GM12864 (cell line): ENCODE results near the gene OPRM1.

Source experiments
- DNase-seq: peaks from one replicate; pipeline ENCODE4 v3.0.0-alpha.2; 2011; ENCODE audit warnings: low read depth
- H3K4me3 ChIP-seq: 2 replicates; pipeline ENCODE4 v1.5.1; 2011; ENCODE audit warnings: mild to moderate bottlenecking, low read depth, low read length, control low read depth
- CTCF ChIP-seq: IDR thresholded peaks from 2 replicates; pipeline ENCODE4 v1.5.1; 2011; ENCODE audit warnings: low read depth, mild to moderate bottlenecking, moderate library complexity, low read length, control low read depth, inconsistent platforms; ENCODE audit errors: missing control alignments

OPRM1 gene

GRCh38 chr6:154267508-154268106 is 228.6 kb downstream of the OPRM1 start:
- no peak for DNase-seq
- no peak overlapping the region for H3K4me3 ChIP-seq
- no peak for TF ChIP-seq CTCF

GRCh38 chr6:154268486-154268885 is 229.4 kb downstream of the OPRM1 start:
- TF ChIP-seq CTCF = no peak

GRCh38 chr6:154274168-154274567 is 235.1 kb downstream of the OPRM1 start:
- no peak for DNase-seq
- TF ChIP-seq CTCF = no peak

More at GRCh38 chr6:154268486-154268885, 229.4 kb downstream of the OPRM1 start:
- no peak for DNase-seq
- no peak overlapping the region for H3K4me3 ChIP-seq

DNA sequence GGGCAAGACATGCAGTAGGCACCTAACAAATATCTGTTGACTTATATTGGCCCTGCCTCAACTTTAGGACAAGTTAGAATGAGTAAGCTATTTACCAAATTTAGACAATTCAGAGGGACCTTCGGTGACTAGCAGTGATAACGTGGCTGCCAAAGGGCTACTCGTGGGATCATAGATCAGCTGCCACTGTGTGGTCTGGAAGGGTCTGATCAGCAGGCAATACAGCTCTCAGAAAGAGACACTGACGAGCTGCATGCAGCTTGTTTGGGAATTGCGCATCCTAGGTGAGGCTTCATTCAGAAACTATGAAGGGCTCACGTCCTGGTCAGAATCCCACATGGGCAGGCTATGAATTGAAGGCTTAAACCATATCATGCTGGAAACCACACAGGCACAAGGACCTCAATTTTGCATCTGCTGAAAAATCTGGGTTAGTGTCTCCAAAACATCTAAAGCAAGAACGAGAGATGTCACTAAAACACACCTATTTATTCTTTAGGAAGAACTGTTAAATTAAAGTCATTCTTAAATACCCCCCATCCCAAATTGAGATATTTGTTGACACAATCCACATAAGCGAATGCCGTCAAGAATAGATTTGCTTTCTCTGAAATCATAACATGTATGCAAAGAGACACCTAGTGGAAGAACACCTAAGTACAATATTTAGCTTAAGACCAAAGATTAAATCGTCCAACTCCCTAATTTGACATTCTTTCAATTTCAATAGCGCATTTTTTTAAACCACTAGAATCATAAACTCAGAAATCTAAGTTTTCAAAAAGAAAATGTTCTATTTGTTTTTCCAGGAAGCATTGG is 238.0 kb downstream of the OPRM1 start:
- TF ChIP-seq CTCF = peak; percentile 43
- H3K4me3 ChIP-seq = no peak overlapping the region
- DNase-seq = peak; percentile 38

More at GRCh38 chr6:154274168-154274567, 235.1 kb downstream of the OPRM1 start:
- no peak overlapping the region for H3K4me3 ChIP-seq

DNA sequence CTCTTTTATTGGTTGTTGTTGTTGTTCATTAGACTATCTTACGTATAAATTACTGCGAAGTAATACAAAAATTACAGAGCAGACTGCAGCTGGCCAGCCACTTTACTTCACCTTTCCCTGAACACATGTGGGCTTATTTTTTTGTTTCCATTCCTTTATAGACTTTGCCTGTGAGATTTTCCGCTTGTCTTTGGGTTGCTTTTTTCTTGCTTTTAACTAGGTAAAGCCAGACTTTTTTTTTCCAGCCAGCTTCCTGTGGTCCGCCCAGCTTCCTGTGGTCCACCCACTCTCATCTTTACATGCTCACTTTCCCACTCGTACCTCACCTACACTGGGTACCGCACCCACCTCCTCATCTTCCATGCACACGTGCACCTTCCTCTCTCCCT is 238.6 kb downstream of the OPRM1 start:
- H3K4me3 ChIP-seq = no peak overlapping the region
- TF ChIP-seq CTCF = no peak
- no peak for DNase-seq

DNA sequence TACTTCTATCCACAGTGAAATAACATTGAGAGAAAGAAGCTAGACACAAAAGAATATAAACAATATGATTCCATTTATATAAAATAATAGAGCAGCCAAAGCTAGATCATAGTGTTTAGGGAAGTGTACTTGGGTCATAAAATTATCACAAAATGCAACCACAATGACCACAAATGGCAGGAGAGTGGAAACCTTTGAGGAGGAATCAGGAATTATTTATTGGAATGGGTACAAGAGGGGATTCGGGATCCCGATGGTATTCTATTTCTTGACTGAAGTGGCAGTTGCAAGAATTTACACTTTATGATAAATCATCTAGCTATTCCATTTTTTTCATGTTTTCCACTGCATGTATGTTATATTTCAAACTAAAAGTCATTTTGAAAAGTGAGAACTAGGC is 241.5 kb downstream of the OPRM1 start:
- DNase-seq = no peak
- H3K4me3 ChIP-seq = no peak overlapping the region
- no peak for TF ChIP-seq CTCF
